Gastroesophageal sphincter (tissue), 3 donors: ENCODE data around the gene RECK.

Experiments used
- EP300 ChIP-seq: sonication (generic); formaldehyde crosslinking; IDR thresholded peaks from one replicate; pipeline ENCODE4 v1.6.1; 2017; ENCODE audit warnings: antibody characterized with exemption, mild to moderate bottlenecking
- POLR2A ChIP-seq, 2 donors: fragments of 450-650 bp; IDR thresholded peaks; one replicate each; pipeline ENCODE4 v1.6.1; 2017; ENCODE audit warnings: antibody characterized with exemption in 2 of 2, mild to moderate bottlenecking in 2 of 2, moderate library complexity in 1 of 2
- POLR2AphosphoS5 ChIP-seq: sonication (generic); formaldehyde crosslinking; IDR thresholded peaks from one replicate; pipeline ENCODE4 v1.6.1; 2017; ENCODE audit warnings: antibody characterized with exemption
- TF ChIP-seq, protein P1 (sequence below), 4 experiments: fragments of 200-600 bp in 2 of 4; fragments of 450-650 bp in 2 of 4; sonication (generic) in 1 of 4; IDR thresholded peaks; one replicate each; pipeline ENCODE4 v1.5.1; 2017 to 2019; ENCODE audit warnings: antibody characterized with exemption in 4 of 4, mild to moderate bottlenecking in 2 of 4, moderate library complexity in 2 of 4

DNA sequence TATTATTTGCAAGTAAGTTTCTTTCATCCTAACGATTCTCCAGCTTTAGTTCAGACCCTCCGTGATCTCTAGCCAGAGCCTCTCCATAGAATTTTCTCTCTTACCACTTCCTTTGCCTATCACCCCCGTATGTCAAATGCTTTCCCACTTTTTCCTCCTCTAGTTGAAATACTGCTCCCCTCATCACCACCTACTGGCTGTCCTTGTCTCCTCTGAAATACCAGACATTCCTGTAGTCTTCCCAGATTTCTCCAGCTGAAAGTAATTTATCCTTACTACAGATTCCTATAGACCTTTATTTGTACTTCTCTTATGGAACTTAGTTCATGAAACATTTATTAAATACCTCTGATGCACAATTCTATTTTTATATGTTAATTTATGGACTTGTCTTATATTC is 63.8 kb downstream of the RECK start:
- TF ChIP-seq, protein P1, sequence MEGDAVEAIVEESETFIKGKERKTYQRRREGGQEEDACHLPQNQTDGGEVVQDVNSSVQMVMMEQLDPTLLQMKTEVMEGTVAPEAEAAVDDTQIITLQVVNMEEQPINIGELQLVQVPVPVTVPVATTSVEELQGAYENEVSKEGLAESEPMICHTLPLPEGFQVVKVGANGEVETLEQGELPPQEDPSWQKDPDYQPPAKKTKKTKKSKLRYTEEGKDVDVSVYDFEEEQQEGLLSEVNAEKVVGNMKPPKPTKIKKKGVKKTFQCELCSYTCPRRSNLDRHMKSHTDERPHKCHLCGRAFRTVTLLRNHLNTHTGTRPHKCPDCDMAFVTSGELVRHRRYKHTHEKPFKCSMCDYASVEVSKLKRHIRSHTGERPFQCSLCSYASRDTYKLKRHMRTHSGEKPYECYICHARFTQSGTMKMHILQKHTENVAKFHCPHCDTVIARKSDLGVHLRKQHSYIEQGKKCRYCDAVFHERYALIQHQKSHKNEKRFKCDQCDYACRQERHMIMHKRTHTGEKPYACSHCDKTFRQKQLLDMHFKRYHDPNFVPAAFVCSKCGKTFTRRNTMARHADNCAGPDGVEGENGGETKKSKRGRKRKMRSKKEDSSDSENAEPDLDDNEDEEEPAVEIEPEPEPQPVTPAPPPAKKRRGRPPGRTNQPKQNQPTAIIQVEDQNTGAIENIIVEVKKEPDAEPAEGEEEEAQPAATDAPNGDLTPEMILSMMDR (IDR thresholded peaks at IDR 0.05) = no peak
- no peak for TF ChIP-seq POLR2A (IDR thresholded peaks at IDR 0.05)
- no peak for TF ChIP-seq POLR2AphosphoS5
- no peak for TF ChIP-seq EP300
